Upper lobe of left lung (tissue), 4 donors: Measurements from ENCODE around the gene ATP13A2.

Source experiments
- CTCF ChIP-seq, 6 experiments: fragments of 450-650 bp in 4 of 6; fragments of 200-600 bp in 2 of 6; sonication (generic) in 2 of 6; IDR thresholded peaks; one replicate each; pipeline ENCODE4 v1.5.1; 2016 to 2019; ENCODE audit warnings: antibody characterized with exemption in 6 of 6
- POLR2AphosphoS5 ChIP-seq, 2 donors: sonication (generic); formaldehyde crosslinking; IDR thresholded peaks; one replicate each; pipeline ENCODE4 v1.5.1; 2017; ENCODE audit warnings: antibody characterized with exemption in 2 of 2

GRCh38 chr1:17040135-17040534 is 28.4 kb upstream of the ATP13A2 start:
- TF ChIP-seq POLR2AphosphoS5 (IDR thresholded peaks at IDR 0.05), result no peak
- TF ChIP-seq CTCF (IDR thresholded peaks at IDR 0.05), result no peak
